IPS-NIHi11 (cell line): Measurements from ENCODE around the gene PPP1R3E.

ENCODE experiments used
- DNase-seq: peaks from one replicate; pipeline ENCODE4 v3.0.0; 2012; ENCODE audit warnings: mixed read lengths, low spot score

Gene PPP1R3E

DNA sequence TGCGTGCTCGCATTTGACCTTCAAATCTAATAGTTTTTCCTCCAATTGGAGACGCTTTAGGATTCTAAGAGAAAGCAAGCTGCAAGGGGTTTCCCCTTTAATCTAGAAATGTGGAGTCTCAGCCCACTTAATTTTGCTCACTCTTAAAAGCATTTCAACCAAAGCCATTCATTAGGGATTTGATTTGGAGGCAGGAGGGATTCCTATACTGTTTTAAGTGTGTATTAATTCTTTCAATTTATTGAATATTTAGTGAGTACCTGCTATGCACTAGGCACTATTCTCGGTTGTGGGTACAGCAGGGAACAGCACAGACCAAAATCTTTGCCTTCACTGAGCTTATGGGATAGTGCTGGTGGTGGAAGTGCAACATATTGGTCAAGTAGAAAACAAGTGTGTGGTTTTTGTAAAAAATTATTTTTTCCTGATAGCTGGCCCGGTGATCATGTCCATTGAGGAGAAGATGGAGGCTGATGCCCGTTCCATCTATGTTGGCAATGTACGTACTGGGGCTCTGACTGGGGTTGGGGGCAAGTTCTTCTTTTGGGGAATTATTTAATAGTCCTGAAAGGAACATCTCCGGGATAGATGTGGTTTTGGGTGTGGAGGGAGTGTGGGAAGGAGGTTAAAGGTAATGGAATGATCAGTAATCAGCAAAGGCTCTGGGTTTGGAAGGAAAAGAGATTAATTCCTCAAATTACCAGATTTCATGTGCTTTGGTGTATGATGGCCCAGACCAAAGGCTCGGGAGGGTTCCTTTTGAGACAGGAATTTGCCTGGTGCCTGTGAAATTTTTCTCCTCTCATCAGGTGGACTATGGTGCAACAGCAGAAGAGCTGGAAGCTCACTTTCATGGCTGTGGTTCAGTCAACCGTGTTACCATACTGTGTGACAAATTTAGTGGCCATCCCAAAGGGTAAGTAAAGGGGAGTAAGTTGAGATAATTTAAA is 20.2 kb upstream of the PPP1R3E start:
- DNase-seq = no peak

DNA sequence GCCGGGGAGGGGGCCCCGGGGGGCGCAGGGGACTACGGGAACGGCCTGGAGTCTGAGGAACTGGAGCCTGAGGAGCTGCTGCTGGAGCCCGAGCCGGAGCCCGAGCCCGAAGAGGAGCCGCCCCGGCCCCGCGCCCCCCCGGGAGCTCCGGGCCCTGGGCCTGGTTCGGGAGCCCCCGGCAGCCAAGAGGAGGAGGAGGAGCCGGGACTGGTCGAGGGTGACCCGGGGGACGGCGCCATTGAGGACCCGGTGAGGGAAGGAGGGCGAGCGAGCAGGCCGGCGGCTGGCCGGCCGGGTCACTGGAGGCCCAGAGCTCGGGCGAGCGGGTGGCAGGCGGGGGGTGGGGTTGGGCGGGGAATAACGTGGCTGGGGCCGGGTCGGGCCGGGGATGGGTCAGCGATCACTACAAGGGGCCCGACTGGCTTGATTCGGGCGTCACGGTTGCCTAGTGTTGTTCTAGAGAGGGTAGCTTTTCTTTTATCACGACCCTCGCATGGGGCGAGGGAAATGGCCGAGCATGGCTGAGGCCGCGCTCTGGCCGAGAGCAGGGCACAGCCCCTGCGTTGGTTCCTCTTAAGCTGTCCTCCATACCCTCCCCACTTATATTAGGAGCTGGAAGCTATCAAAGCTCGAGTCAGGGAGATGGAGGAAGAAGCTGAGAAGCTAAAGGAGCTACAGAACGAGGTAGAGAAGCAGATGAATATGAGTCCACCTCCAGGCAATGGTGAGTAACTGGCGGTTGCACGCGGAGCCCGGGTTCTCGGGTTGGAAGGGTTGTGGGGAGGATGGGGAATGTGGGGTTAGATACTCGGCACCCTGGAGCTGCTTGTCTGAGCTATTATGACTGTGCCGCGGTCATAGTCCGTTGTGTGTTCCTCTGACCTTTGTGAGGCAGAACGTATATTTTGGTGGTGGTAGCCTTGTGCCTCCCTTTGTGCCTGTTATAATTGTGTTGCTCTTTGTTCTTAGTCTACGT is 19.2 kb upstream of the PPP1R3E start:
- DNase-seq = peak; percentile 63

DNA sequence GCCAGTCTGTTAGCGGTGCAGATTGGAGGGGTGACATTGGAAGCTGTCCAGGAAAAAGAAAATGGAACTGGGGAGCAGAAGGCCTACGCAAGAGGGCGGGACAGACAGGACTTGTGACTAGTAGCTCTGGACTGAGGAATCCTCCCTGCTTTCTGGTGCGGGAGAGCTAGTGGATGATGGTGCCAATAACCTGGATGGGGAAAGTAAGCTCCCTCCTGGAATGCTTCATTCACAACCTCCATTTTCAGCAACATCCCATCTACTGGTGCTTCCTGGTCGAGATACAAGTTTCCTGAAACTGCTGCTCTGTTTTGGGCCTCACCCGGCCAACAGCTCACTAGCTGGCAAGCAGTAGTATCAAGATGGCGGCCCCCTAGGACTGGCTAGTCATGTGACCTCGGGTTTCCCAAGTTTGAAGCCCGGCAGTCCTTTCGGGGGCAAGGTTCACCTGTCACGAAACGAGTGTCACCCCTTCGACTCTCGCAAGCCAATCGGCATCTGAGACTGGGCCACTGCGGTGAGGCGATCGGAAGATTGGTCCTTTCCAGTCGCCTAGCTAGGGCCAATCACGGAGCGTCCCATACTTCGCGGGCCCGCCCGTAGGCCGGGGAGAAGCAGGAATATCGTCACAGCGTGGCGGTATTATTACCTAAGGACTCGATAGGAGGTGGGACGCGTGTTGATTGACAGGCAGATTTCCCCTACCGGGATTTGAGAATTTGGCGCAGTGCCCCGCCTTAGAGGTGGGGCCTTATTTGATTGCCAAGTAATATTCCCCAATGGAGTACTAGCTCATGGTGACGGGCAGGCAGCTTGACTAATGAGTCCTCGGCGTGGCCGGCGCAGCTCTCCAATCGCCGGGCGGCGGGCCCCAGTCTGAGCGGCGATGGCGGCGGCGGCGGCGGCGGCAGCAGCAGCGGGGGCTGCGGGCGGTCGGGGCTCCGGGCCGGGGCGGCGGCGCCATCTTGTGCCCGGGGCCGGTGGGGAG is 18.2 kb upstream of the PPP1R3E start, which contains the start of gene PABPN1:
Gene PABPN1, plus strand, starts transcription at position 874 of the 988 bp plus-strand sequence. Its CDS starts 13 bp downstream, at position 887.
- DNase-seq = peak; percentile 94

DNA sequence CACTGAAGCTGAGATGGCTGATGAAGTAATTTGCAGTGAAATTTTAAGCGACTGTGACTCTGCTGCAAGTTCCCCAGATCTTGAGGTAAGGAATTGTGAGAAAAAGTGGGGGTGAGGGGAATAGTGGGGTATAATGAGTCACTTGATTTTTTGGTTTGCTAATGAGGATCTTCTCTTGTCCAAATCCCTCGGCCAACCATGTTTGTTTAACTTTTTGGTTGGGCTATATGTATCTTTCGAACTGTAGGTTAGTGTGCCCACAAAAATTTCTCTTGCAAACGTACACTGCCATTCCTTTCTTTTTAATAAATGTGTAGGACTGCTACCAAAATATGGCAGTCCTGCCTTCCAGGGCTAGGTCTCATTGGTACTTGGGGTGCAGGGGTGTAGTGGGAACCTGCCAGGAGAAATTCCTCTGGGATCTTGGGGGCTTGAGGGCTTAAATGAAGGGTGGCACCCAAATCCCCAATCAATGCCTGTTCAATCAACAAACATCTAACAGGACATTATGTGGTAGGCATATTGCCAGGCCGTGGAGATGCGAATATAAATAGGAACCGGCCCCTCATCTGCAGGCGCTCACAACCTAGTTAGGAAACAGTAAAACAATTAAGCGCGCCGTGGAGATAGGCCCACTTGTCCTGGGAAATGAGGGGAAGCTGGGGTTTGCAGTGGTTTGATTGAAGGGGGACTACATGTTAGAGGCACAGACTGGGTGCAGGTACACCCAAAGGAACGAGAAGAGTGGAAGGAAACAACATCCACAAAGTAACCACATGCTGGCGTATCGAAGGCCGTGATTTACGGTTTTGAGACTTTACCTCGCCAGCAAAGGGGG is 17.3 kb upstream of the PPP1R3E start:
- DNase-seq = no peak

DNA sequence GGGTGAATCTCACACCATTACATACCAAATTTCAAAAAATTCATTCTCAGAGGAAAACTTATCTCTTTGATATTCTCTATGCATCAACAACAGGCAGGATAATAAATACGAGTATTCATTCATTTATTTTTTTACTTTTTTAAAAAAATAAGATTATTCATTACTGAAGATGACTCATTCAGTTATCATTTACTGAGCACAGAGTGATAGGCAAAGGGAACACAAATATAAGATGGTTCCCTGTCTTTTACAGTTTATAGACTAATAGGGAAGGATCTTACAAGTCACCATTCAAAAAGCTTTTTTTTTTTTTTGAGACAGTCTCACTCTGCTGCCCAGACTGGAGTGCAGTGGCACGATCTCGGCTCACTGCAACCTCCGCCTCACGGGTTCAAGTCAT is 13.6 kb upstream of the PPP1R3E start:
- DNase-seq = no peak

DNA sequence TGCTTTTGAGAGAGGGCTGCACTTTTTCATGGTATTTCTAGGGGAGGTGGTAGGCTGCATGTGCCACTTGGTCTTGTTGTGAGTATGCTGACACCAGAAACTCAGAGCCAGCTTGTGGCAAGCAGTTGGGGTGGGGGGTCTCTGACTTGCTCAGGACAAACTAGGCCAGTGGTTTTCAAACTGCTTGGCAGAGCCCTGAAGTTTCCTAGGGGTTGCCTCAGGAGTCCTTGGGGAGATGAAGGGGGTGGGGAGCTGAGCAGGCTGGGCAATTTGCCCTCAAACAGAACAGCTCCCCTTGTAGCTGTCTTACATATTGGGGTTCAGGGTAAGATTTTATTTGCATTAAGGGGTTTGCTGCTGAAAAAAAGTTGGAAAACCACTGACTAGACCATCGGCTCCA is 7.9 kb upstream of the PPP1R3E start:
- no peak for DNase-seq

DNA sequence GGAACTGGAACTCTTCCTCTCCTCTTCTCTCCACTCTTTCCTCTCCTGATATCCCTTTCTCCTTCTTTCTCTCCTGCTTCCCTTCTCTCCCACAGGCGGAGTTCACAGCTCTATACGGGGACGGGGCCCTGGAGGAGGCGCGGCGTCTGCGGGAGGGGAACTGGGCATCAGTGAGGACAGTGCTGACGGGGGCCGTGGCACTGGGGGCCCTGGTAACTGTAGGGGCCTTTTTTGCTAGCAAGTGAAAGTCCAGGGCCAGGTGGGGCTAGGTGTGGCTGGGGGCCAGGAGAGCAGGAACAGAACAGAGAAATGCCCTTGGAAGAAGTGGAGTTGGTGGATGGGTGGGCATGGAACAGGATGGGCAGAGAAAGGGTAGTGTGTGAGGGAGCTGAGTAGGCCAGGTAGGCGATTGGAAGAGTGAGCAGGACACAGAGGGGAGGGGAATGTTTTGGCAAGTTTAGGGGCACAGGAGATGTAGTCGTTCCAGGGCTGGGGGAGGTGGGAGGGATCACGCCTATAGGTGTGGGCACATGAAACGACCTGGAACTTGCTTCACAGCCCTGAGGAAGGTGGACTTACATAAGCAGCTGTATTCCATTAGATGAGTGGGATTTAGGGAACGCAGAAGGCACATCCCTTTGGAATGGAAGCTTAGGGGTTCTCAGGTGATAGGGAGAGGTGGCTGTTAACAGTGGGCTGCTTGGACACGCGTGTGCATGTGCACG is 6.2 kb upstream of the PPP1R3E start:
- DNase-seq = no peak

DNA sequence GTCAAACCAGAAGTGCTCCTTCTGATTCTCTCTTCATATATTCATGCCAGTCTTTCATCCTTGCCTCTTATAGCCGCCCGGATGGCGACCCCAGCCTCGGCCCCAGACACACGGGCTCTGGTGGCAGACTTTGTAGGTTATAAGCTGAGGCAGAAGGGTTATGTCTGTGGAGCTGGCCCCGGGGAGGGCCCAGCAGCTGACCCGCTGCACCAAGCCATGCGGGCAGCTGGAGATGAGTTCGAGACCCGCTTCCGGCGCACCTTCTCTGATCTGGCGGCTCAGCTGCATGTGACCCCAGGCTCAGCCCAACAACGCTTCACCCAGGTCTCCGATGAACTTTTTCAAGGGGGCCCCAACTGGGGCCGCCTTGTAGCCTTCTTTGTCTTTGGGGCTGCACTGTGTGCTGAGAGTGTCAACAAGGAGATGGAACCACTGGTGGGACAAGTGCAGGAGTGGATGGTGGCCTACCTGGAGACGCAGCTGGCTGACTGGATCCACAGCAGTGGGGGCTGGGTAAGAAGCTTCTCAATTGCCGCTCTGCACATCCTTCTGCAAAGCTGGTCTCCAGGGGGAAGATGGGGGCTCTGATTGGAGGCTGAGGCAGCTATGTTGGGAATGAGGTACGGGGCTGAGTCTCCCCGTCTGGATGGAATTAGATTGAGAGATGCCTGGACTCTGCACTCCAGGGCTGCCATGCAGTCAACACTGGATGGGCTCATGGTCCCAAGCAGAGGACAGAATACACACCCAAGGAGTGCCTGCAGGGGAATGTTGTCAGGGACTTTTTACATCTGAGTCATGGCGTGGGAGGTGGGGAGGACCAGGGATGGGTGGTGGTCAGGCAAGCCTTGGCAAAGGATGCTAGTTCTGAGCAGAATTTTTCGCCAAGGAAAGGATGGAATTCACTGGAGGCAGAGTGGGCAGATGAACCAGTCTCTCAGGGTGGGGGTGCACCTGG is 5.3 kb upstream of the PPP1R3E start:
- no peak for DNase-seq

DNA sequence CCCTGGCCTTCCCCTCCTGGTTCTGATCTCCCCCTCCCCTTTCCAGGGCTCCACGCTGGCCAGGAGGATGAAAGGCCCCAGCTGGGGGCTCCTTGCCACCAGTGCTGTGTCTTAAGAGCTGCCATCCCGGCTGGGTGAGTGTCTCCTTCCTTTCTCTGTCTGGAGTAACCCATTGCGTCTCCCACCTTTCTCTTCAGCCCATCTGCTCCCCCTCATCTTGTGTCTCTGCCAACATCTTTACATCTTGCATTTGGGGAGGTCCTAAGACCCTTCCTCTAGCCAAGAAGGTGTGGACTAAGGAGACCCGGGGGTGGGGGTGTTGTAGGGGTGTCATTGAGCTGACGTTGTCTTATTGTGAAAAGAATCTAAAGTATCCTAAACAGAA is 4.5 kb upstream of the PPP1R3E start:
- no peak for DNase-seq

DNA sequence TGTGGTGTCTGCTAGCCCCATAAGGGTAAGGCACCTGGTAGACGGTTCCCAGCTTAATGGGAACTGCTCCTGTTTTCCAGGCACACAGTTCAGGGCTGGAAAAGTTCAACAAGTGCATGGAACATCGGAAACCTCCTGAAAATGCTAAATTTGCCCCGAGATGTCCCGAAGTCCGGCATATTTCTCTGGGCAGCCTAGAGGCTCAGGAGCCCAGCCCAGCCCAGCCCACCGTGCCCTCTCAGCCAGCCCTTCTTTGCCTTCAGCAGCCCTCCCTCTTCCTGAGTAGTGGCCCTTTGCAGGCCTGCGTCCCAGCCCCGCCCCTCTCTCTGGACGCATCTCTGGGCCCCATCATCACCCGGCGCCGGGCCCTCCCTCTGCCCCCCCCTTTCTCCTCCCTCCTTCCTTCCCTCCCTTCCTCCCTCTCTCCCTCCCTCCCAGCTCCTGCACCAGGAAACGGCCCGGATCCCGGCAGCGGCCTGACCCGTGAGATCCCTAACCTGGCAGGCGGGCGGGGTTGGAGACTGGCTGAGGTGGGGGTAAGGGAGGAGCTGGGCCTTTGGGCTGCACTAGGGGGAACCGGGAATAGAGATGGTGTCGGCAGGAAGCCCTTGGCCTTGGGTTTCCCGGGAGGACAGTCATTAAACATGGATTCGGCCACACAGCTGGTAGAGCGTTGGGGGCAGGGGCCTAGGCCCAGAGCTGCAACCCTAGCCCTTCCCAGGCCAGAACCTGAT is 3.9 kb upstream of the PPP1R3E start, which contains the start of gene BCL2L2:
Gene BCL2L2, plus strand, starts transcription at position 422 of the 734 bp plus-strand sequence. CDS start 935 bp downstream, outside the sequence.
- peak; percentile 83 for DNase-seq

DNA sequence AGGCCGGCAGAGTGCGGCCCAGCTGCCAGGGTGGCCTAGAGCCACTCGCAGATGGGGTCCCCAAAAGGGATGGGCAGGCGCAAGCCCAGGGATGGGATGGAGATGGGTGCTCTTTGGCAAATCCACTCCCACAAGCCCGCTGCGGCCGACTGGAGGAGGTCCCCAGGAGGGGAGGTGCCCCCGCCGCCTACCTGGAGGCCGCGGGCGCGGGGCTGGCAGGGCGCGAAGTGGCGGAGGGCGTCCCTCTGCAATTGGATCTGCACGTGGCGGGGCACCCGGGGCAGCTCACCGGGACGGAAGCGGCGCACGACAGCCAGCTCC is 730 bp downstream of the PPP1R3E start:
- no peak for DNase-seq

DNA sequence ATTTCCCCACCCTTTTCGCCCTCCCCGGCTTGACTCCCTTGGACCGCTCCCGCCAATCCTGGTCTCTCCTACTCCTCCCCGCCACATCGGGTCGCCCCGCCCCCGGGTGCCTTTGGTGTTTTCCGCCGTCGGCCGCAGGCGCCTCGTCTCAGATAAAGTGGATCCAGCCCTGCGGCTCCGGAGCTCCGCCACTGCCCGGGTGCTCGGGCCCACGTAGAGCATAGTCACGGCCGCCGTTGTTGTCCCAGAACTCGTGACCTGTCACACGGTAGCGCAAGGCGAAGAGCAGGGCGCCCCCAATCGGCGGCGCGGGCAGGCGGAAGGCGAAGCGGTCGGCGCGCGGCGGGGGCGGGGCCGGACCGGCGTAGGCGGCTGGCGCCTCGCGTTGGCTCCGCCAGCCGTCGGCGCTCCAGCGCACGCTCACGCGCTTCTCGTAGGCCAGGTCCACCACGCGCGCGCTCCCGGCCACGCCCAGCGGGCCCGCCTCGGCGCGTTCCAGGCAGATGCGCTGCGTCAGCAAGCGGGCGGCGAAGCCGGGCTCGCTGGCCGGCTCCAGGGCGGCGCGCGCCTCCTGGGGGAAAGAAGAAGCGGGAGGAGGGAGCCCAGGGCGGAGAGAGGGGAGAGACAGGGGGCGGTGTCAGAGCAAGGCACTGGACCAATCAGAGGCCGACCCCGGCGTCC is 1.2 kb downstream of the PPP1R3E start:
- peak; percentile 97 for DNase-seq

DNA sequence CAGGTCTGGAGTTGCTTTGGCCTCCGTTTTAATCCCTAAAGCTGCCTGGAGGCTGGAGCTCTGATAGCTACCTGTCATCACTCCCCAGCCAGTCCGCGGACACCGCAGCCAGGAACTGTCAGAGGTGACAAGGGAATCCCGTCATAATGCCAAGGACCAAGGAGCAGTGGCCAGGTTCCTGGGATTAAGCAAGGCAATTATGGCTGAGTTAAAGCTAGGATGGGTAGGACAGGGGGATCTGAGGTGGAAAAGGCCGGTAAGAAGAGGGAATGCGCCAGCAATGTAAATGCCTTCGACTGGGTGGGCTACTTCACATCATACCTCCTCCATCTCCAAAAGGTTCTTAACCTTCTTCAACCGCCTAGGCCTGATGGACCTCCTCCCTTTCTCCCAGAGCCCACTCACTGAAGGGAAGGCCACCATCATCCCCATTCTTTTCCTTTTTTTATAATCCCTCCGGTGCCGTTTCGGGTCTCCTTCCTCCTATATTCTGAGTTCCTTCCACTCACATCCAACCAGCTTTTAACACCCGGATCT is 1.9 kb downstream of the PPP1R3E start:
- no peak for DNase-seq

DNA sequence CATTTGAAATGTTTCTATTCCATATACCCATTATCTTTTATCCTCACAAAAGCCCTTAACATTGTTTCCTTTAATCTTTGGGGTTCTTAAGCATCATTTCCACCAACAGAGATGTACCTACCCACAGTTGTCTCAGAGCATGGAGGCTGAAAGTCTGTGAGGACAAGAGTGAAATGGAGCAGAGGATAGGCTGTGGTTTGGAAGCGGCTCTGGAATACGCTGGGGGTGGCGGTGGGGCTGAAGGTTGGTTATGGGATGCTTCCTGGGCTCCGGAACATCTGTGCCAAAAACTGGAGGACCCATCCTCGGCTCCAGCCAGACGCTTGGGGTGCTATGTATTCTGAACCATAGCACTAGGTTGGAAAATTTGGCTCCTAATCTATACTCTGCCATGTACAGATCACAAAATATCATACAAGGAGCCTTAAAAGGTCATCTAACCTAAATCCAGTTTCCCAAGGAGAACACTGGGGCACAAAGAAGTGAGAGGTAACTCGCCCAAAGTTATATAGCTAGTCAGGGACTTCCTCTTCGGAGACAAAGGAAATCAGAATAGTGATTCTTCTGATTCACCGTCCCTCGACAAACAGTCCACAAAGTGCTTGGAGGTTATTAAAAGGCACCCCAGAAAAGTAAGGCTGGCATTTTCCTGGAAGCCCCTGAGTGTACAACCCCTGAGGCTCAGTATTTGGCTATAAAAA is 2.5 kb downstream of the PPP1R3E start:
- DNase-seq = no peak

DNA sequence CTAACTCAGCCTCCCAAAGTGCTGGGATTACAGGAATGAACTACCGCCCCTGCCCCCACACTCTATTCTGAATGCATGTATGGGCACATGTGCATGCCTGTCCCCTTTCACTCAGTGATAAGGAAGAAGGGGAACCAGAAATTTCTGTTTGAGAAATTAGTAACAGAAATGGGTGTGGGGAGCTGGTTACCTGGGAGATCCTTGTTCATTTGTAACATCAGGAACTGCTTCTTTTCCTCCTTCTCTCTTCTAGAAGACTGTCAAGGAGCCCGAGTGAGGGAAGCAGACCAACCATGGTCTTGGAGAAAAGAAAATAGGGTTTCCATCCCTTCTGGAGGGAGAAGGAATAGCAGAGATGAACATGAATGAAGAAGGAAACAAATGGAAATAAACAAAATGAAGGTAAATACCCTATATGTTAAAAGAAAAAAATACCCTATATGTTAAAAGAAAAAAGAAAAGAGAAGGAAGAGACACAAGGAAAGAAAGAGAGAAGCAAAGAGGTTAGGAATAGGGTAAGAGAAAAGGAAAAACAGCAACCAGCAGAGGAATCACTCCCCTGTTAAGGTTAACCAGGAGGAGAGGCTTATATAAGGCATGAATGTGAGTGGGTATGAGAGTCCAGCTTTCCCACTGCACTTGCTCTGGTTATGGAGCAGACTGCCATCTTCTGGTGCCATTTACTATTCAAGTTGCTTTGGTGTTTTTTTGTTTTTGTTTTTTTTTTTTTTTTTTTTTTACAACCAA is 3.3 kb downstream of the PPP1R3E start:
- no peak for DNase-seq
